Right atrium auricular region (tissue), 2 donors: ENCODE data around the gene ACOT6. TPM values are rescaled to one million over a fixed set of nuclear protein-coding genes. Genes with fewer than 3 reads are reported as not detected.
"Not testable (repeated sequence)": the region's sequence is repeated elsewhere in the genome, so short reads cannot be mapped to it uniquely, and the experiment has no call there.

Source experiments
- DNase-seq: peaks from one replicate; pipeline ENCODE4 v3.0.0-alpha.2; 2019; ENCODE audit warnings: low spot score
- H3K27ac ChIP-seq, 2 donors: fragments of 200-600 bp; sonication (generic); 1 replicate in 1 of 2; 2 replicates in 1 of 2; pipeline ENCODE4 v1.5.1; 2016 to 2019
- H3K27me3 ChIP-seq, 2 donors: fragments of 200-600 bp; sonication (generic); one replicate each; pipeline versions ENCODE4 v1.5.1 to v1.6.0; 2017 to 2019
- H3K36me3 ChIP-seq: fragments of 200-600 bp; sonication (generic); one replicate; pipeline ENCODE4 v1.5.1; 2016
- H3K4me1 ChIP-seq, 2 donors: fragments of 200-600 bp; sonication (generic); one replicate each; pipeline versions ENCODE4 v1.5.1 to v1.6.0; 2017 to 2019
- H3K4me3 ChIP-seq, 2 donors: fragments of 200-600 bp; sonication (generic); 1 replicate in 1 of 2; 2 replicates in 1 of 2; pipeline ENCODE4 v1.5.1; 2017 to 2019; ENCODE audit warnings: mild to moderate bottlenecking in 1 of 2, moderate library complexity in 1 of 2
- H3K9me3 ChIP-seq, 2 donors: fragments of 200-600 bp; sonication (generic); one replicate each; pipeline ENCODE4 v1.5.1; 2019
- total RNA-seq, 2 donors: library from RNA; depleted of rRNA; stranded (reverse); fragments of >200 nt; gene quantifications; one replicate each; pipeline ENCODE4 v1.1.0, GENCODE V29; 2016
- TF ChIP-seq, protein P1 (sequence below), 2 donors: fragments of 200-600 bp; sonication (generic); IDR thresholded peaks; one replicate each; pipeline ENCODE4 v1.5.1; 2019; ENCODE audit warnings: antibody characterized with exemption in 2 of 2

Gene ACOT6, protein sequence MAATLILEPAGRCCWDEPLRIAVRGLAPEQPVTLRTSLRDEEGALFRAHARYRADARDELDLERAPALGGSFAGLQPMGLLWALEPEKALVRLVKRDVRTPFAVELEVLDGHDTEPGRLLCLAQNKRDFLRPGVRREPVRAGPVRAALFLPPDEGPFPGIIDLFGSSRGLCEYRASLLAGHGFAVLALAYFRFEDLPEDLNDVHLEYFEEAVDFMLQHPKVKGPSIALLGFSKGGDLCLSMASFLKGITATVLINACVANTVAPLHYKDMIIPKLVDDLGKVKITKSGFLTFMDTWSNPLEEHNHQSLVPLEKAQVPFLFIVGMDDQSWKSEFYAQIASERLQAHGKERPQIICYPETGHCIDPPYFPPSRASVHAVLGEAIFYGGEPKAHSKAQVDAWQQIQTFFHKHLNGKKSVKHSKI
- not detected for total RNA-seq

GRCh38 chr14:73612339-73613045 is at the start of gene ACOT6:
TSS of gene ACOT6 (plus strand) at chr14:73612517. CDS start at chr14:73612572, 55 bp downstream.
- Histone ChIP-seq H3K36me3 (no peaks in the 10 kb centered on the region), H3K9me3 (no peaks in the 10 kb centered on the region), H3K4me1 (no peaks in the 10 kb centered on the region), H3K27ac (peak within 1 kb of the TSS; percentile 80 to 83), H3K4me3 (peak within 1 kb of the TSS; percentile 56 to 68), H3K27me3 (no peaks in the 10 kb centered on the region)
- peak; percentile 76 for DNase-seq
- TF ChIP-seq, protein P1, sequence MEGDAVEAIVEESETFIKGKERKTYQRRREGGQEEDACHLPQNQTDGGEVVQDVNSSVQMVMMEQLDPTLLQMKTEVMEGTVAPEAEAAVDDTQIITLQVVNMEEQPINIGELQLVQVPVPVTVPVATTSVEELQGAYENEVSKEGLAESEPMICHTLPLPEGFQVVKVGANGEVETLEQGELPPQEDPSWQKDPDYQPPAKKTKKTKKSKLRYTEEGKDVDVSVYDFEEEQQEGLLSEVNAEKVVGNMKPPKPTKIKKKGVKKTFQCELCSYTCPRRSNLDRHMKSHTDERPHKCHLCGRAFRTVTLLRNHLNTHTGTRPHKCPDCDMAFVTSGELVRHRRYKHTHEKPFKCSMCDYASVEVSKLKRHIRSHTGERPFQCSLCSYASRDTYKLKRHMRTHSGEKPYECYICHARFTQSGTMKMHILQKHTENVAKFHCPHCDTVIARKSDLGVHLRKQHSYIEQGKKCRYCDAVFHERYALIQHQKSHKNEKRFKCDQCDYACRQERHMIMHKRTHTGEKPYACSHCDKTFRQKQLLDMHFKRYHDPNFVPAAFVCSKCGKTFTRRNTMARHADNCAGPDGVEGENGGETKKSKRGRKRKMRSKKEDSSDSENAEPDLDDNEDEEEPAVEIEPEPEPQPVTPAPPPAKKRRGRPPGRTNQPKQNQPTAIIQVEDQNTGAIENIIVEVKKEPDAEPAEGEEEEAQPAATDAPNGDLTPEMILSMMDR (IDR thresholded peaks at IDR 0.05): no peak

- H3K9me3 ChIP-seq, H3K36me3 ChIP-seq, DNase-seq, H3K27me3 ChIP-seq, H3K27ac ChIP-seq, H3K4me3 ChIP-seq: not testable (repeated sequence)
- peaks cover 0 to 14% of the 10 kb centered on the region in 2 donors for H3K4me1 ChIP-seq
Observed at GRCh38 chr14:73562696-73563095, 49.6 kb upstream of the ACOT6 start.

- peaks cover 0 to 32% of the 10 kb centered on the region in 2 donors for H3K4me1 ChIP-seq
- not testable (repeated sequence) for H3K9me3 ChIP-seq, H3K27ac ChIP-seq, H3K27me3 ChIP-seq, H3K36me3 ChIP-seq, H3K4me3 ChIP-seq, DNase-seq
Observed at GRCh38 chr14:73566431-73566830, 45.9 kb upstream of the ACOT6 start.

GRCh38 chr14:73566935-73567334 is 45.4 kb upstream of the ACOT6 start:
- H3K4me1 ChIP-seq: peaks cover 0 to 32% of the 10 kb centered on the region in 2 donors
- DNase-seq, H3K9me3 ChIP-seq, H3K4me3 ChIP-seq, H3K27ac ChIP-seq, H3K36me3 ChIP-seq, H3K27me3 ChIP-seq: not testable (repeated sequence)

DNA sequence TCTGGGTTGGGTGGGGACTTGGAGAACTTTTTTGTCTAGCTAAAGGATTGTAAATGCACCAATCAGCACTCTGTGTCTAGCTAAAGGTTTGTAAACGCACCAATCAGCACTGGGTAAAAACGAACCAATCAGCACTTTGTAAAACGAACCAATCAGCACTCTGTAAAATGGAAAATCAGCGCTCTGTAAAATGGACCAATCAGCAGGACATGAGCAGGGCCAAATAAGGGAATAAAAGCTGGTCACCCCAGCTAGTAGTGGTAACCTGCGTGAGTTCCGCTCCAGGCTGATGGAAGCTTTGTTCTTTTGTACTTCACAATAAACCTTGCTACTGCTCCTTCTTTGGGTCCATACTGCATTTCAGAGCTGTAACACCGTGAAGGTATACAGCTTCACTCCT is 45.0 kb upstream of the ACOT6 start:
- Histone ChIP-seq H3K4me1 (peaks cover 0 to 32% of the 10 kb centered on the region in 2 donors), H3K4me3 (no peak overlapping the region), H3K9me3 (no peaks in the 10 kb centered on the region), H3K27ac (peak overlapping the region in 1 of 2 donors; percentile 93), H3K36me3 (no peaks in the 10 kb centered on the region), H3K27me3 (no peaks in the 10 kb centered on the region)
- TF ChIP-seq, protein P1 (IDR thresholded peaks at IDR 0.05): no peak
- no peak for DNase-seq

DNA sequence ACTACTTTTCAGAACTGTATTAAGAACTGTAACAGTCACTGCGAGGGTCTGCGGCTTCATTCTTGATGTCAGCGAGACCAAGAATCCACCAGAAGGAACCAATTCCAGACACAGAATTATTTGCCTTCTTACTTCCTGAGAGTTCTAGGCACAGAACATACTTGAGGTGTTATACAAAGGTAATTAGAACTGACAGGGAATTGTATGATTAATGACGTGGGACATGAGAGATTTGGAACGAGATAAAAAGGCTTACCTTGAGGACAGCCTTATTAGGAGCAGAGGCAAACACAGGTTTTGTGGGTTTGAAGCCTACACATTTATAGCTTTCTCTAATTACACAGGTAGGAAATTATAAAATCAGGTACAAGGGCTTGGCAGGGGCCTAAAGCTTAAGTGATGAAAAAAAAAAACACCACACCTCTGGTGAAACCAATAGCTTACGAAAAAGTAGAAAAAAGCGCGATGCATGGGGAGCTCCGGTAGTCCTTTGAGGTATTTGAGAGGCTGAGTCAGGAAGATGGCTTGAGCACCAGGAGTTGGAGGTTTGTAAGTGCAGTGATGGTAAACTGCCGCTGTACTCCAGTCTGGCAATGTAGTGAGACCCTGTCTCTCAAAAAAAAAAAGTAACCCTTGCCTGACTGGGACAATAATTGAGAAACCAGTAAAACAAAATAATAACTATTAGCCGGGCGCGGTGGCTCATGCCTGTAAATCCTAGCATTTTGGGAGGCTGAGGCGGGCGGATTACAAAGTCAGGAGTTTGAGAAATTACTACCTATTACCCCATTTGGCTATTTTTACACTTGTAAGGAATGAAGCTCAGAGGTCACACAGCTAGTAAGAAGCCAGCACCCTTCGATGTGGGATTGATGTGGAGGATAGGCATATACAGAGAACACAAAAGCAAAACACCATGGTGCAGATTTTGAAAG is 44.1 kb upstream of the ACOT6 start:
- peaks cover 0 to 32% of the 10 kb centered on the region in 2 donors for H3K4me1 ChIP-seq

GRCh38 chr14:73568886-73569184 is 43.5 kb upstream of the ACOT6 start:
- Histone ChIP-seq H3K27ac (peak overlapping the region; percentile 92 to 93), H3K4me1 (peaks cover 0 to 32% of the 10 kb centered on the region in 2 donors), H3K4me3 (peak overlapping the region; percentile 68 to 72)
- H3K27me3 ChIP-seq, H3K36me3 ChIP-seq, H3K9me3 ChIP-seq: not testable (repeated sequence)
- peak; percentile 84 for DNase-seq

More for the DNA sequence above, 44.1 kb upstream of the ACOT6 start:
- Histone ChIP-seq H3K4me3 (peak overlapping the region; percentile 68 to 72), H3K27me3 (no peaks in the 10 kb centered on the region), H3K27ac (peak overlapping the region; percentile 92 to 93), H3K9me3 (no peaks in the 10 kb centered on the region), H3K36me3 (no peaks in the 10 kb centered on the region)
- TF ChIP-seq, protein P1 (IDR thresholded peaks at IDR 0.05): no peak
- DNase-seq: no peak

DNA sequence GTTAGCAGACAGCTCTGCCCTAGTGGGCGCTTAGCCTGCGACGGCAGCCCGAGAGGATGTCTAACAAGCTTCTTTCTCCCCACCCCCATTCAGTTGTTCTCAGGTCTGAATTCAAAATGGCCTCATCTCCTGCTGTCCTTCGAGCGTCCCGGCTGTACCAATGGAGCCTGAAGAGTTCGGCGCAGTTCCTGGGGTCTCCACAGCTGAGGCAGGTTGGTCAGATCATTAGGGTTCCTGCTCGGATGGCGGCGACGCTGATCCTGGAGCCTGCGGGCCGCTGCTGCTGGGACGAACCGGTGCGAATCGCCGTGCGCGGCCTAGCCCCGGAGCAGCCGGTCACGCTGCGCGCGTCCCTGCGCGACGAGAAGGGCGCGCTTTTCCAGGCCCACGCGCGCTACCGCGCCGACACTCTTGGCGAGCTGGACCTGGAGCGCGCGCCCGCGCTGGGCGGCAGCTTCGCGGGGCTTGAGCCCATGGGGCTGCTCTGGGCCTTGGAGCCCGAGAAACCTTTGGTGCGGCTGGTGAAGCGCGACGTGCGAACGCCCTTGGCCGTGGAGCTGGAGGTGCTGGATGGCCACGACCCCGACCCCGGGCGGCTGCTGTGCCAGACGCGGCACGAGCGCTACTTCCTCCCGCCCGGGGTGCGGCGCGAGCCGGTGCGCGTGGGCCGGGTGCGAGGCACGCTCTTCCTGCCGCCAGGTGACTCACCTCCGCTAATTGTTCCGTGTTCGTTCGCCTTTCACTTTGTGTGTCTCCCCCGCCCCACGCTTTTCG is 42.9 kb upstream of the ACOT6 start, which contains the start of gene ACOT2:
ACOT2 (plus strand) TSS at position 29 of the 774 bp plus-strand sequence; CDS start at position 57, 28 bp downstream.
- H3K9me3 ChIP-seq, H3K36me3 ChIP-seq, H3K27me3 ChIP-seq: not testable (repeated sequence)
- peak within 1 kb of the TSS; percentile 92 to 93 for H3K27ac ChIP-seq
- DNase-seq: peak; percentile 62
- H3K4me1 ChIP-seq: peaks cover 0 to 32% of the 10 kb centered on the region in 2 donors
- peak within 1 kb of the TSS; percentile 68 to 72 for H3K4me3 ChIP-seq
